Measurements from ENCODE around the gene TTLL11.

Gene TTLL11

GRCh38 chr9:121844098-121844497, 249.0 kb downstream of the TTLL11 start:
- H3K27ac ChIP-seq: no peak overlapping the region
- no peak for DNase-seq (ENCODE audit: low read depth, low spot score)

- no peak for DNase-seq (ENCODE audit: low read depth, low spot score)
- H3K27ac ChIP-seq: no peak overlapping the region
These were observed 250.5 kb downstream of the TTLL11 start for GRCh38 chr9:121842612-121842978.

- DNase-seq (ENCODE audit: low read depth, low spot score): no peak
- H3K27ac ChIP-seq: no peak overlapping the region
These were observed 251.1 kb downstream of the TTLL11 start for GRCh38 chr9:121841771-121842611.

- no peak overlapping the region for H3K27ac ChIP-seq
- DNase-seq (ENCODE audit: low read depth, low spot score): no peak
These were observed 252.0 kb downstream of the TTLL11 start for GRCh38 chr9:121840838-121841760.

GRCh38 chr9:121839726-121840500, 253.2 kb downstream of the TTLL11 start:
- no peak overlapping the region for H3K27ac ChIP-seq
- DNase-seq (ENCODE audit: low read depth, low spot score): no peak

GRCh38 chr9:121838746-121839669, 254.1 kb downstream of the TTLL11 start:
- no peak for DNase-seq (ENCODE audit: low read depth, low spot score)
- H3K27ac ChIP-seq: no peak overlapping the region

- H3K27ac ChIP-seq: no peak overlapping the region
- no peak for DNase-seq (ENCODE audit: low read depth, low spot score)
These were observed 255.8 kb downstream of the TTLL11 start for GRCh38 chr9:121837113-121837961.

- H3K27ac ChIP-seq: no peak overlapping the region
- DNase-seq (ENCODE audit: low read depth, low spot score): no peak
These were observed 256.7 kb downstream of the TTLL11 start for GRCh38 chr9:121836366-121836885.

GRCh38 chr9:121835587-121836365, 257.3 kb downstream of the TTLL11 start:
- no peak overlapping the region for H3K27ac ChIP-seq
- no peak for DNase-seq (ENCODE audit: low read depth, low spot score)

GRCh38 chr9:121833061-121833460, 260.0 kb downstream of the TTLL11 start:
- no peak for DNase-seq (ENCODE audit: low read depth, low spot score)
- no peak overlapping the region for H3K27ac ChIP-seq

- H3K27ac ChIP-seq: no peak overlapping the region
- no peak for DNase-seq (ENCODE audit: low read depth, low spot score)
These were observed 261.2 kb downstream of the TTLL11 start for GRCh38 chr9:121831869-121832268.

GRCh38 chr9:121830441-121831140, 262.5 kb downstream of the TTLL11 start:
- no peak overlapping the region for H3K27ac ChIP-seq
- DNase-seq (ENCODE audit: low read depth, low spot score): no peak

GRCh38 chr9:121827251-121827967, 265.7 kb downstream of the TTLL11 start:
- H3K27ac ChIP-seq: no peak overlapping the region
- DNase-seq (ENCODE audit: low read depth, low spot score): no peak

GRCh38 chr9:121826711-121827110, 266.4 kb downstream of the TTLL11 start:
- no peak for DNase-seq (ENCODE audit: low read depth, low spot score)
- H3K27ac ChIP-seq: no peak overlapping the region

GRCh38 chr9:121825031-121825691, 267.9 kb downstream of the TTLL11 start:
- H3K27ac ChIP-seq: no peak overlapping the region
- DNase-seq (ENCODE audit: low read depth, low spot score): no peak

- H3K27ac ChIP-seq: no peak overlapping the region
- no peak for DNase-seq (ENCODE audit: low read depth, low spot score)
These were observed 268.5 kb downstream of the TTLL11 start for GRCh38 chr9:121824651-121825030.

All from epithelial cell of prostate (primary cell).